Gastrocnemius medialis (tissue), 4 donors: ENCODE measurements around the gene CREBRF. TPM values are rescaled to one million over a fixed set of nuclear protein-coding genes. Genes with fewer than 3 reads are reported as not detected.

ENCODE experiments used
- ATAC-seq, 2 donors: fragments of 150-250 bp; one replicate each; pipeline ENCODE4 v1.9.1; 2016
- DNase-seq, 2 donors: peaks; one replicate each; pipeline ENCODE4 v3.0.0-alpha.2; 2019
- H3K27ac ChIP-seq, 4 donors: fragments of 200-600 bp; sonication (generic); 1 replicate in 1 of 4; 2 replicates in 3 of 4; pipeline ENCODE4 v1.5.1; 2016 to 2018; ENCODE audit warnings: mild to moderate bottlenecking in 2 of 4, moderate library complexity in 1 of 4
- H3K27me3 ChIP-seq, 3 donors: fragments of 200-600 bp; sonication (generic) in 2 of 3; 1 replicate in 1 of 3; 2 replicates in 2 of 3; pipeline versions ENCODE4 v1.5.1 to v1.6.0; 2016 to 2019; ENCODE audit warnings: mild to moderate bottlenecking in 1 of 3, moderate library complexity in 1 of 3
- H3K36me3 ChIP-seq, 2 donors: fragments of 200-600 bp; sonication (generic) in 1 of 2; one replicate each; pipeline ENCODE4 v1.5.1; 2017 to 2018
- H3K4me1 ChIP-seq, 2 donors: fragments of 200-600 bp; sonication (generic) in 1 of 2; one replicate each; pipeline ENCODE4 v1.5.1; 2016 to 2017; ENCODE audit warnings: mild to moderate bottlenecking in 2 of 2
- H3K4me3 ChIP-seq, 4 donors: fragments of 200-600 bp; sonication (generic) in 3 of 4; 1 replicate in 1 of 4; 2 replicates in 3 of 4; pipeline ENCODE4 v1.5.1; 2016 to 2019; ENCODE audit warnings: mild to moderate bottlenecking in 2 of 4
- H3K9me3 ChIP-seq, 3 donors: fragments of 200-600 bp; sonication (generic) in 2 of 3; 1 replicate in 1 of 3; 2 replicates in 2 of 3; pipeline ENCODE4 v1.5.1; 2016 to 2019
- CTCF ChIP-seq, 5 experiments: fragments of 450-650 bp in 3 of 5; fragments of 200-600 bp in 2 of 5; sonication (generic) in 2 of 5; IDR thresholded peaks in 4 of 5; conservative IDR thresholded peaks in 1 of 5; 1 replicate in 4 of 5; 2 replicates in 1 of 5; pipeline ENCODE4 v1.5.1; 2016 to 2019; ENCODE audit warnings: antibody characterized with exemption in 5 of 5, mild to moderate bottlenecking in 3 of 5, moderate library complexity in 3 of 5
- POLR2A ChIP-seq, 2 donors: fragments of 450-650 bp; IDR thresholded peaks; one replicate each; pipeline ENCODE4 v1.6.1; 2017; ENCODE audit warnings: antibody characterized with exemption in 2 of 2, mild to moderate bottlenecking in 2 of 2, moderate library complexity in 2 of 2
- in situ Hi-C, 4 donors: fragments of 200-750 bp; cut with MboI; loops; one replicate each; pipeline versions ENCODE4 v1.15.0 to v1.8.0; 2017; ENCODE audit warnings: low sequenced_read_pairs in 4 of 4
- intact Hi-C: fragments of 100-400 bp; cut with DNase I; formaldehyde crosslinking; loops from one replicate; pipeline ENCODE4 v1.15.1; 2023; ENCODE audit warnings: low total_unique reads
- total RNA-seq, 4 donors: library from RNA; depleted of rRNA; stranded (reverse); fragments of >200 nt; gene quantifications; one replicate each; pipeline versions ENCODE4 v1.1.0 to v1.2.3, GENCODE V29; 2016

The CREBRF gene
- total RNA-seq, 4 donors from 2014 or later = 20.3 to 35.0 (median 25.5) TPM

DNA sequence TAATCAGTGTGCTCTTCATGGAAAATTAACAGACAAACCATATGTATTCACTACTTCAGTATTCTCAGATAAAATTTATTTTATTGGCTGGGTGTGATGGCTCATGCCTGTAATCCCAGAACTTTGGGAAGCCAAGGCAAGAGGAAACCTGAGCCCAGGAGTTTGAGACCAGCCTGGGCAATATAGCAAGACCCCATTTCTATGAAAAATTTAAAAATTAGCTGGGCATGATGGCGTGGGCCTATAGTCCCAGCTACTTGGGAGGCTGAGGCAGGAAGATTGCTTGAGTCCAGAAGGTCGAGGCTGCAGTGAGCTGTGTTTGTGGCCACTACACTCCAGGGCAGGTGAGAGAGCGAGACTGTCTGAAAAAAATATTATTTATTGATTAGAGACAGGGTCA, 23.4 kb upstream of the CREBRF start:
- peaks cover 18 to 22% of the 10 kb centered on the region in 2 donors for H3K4me1 ChIP-seq
- no peaks in the 10 kb centered on the region for H3K9me3 ChIP-seq
- DNase-seq = no peak
- in situ Hi-C loops = no loop called here
- TF ChIP-seq CTCF (IDR thresholded peaks at IDR 0.05 in 4 of 5, conservative IDR thresholded peaks at IDR 0.05 in 1 of 5) (no peak), POLR2A (IDR thresholded peaks at IDR 0.05) (no peak)
- H3K36me3 ChIP-seq = peaks cover 0 to 18% of the 10 kb centered on the region in 2 donors
- H3K4me3 ChIP-seq = no peak overlapping the region
- no peak for ATAC-seq
- no peak overlapping the region for H3K27ac ChIP-seq
- H3K27me3 ChIP-seq = no peaks in the 10 kb centered on the region
- intact Hi-C loops = no loop called here

- Histone ChIP-seq H3K9me3 (no peaks in the 10 kb centered on the region), H3K4me1 (peaks cover 7 to 10% of the 10 kb centered on the region in 2 donors), H3K27ac (no peak overlapping the region), H3K36me3 (peaks cover 0 to 18% of the 10 kb centered on the region in 2 donors), H3K27me3 (no peaks in the 10 kb centered on the region), H3K4me3 (no peak overlapping the region)
- DNase-seq (no peak), ATAC-seq (no peak)
- TF ChIP-seq CTCF (IDR thresholded peaks at IDR 0.05 in 4 of 5, conservative IDR thresholded peaks at IDR 0.05 in 1 of 5) = no peak
- no peak for TF ChIP-seq POLR2A (IDR thresholded peaks at IDR 0.05)
- in situ Hi-C loops (no loop called here), intact Hi-C loops (no loop called here)
Observed at GRCh38 chr5:173033923-173034322, 22.2 kb upstream of the CREBRF start.

DNA sequence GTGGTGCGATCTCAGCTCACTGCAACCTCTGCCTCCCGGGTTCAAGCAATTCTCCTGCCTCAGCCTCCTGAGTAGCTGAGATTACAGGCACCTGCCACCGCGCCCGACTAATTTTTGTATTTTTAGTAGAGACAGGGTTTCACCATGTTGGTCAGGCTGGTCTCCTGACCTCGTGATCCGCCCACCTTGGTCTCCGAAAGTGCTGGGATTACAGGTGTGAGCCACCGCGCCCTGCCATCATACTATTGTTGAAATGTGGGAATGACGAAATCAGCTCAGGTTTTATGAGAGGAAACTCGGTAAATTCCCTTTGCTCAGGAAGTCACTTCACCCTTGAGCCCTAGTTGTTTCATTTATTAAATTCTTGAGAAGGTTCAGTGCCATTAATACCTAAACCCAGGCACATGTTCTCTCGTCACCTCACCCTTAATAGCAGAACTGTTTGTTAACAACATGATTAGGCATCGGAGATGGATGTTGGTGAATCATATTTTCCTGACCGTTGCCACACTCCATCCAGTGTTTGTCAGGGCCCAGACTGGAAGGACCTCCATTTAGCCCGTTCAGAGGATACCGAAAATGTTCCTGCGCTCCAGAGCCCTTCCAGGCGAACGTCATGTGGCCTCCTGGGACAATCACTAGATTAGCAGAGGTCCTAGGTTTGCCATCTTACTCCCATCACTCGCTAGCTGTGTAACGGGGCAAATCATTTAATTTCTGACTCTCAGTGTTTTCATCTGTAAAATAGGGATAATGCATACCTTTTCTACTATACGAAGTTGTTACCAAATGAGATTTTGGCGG, 20.0 kb upstream of the CREBRF start:
- Histone ChIP-seq H3K27me3 (no peaks in the 10 kb centered on the region), H3K4me1 (no peaks in the 10 kb centered on the region), H3K27ac (peak overlapping the region in 3 of 4 donors; percentile 20 to 49 (median 47)), H3K36me3 (peaks cover 0 to 18% of the 10 kb centered on the region in 2 donors), H3K9me3 (no peaks in the 10 kb centered on the region), H3K4me3 (no peak overlapping the region)
- in situ Hi-C loops (no loop called here), intact Hi-C loops (no loop called here)
- DNase-seq (no peak), ATAC-seq (no peak)
- no peak for TF ChIP-seq CTCF (IDR thresholded peaks at IDR 0.05 in 4 of 5, conservative IDR thresholded peaks at IDR 0.05 in 1 of 5)
- no peak for TF ChIP-seq POLR2A (IDR thresholded peaks at IDR 0.05)

DNA sequence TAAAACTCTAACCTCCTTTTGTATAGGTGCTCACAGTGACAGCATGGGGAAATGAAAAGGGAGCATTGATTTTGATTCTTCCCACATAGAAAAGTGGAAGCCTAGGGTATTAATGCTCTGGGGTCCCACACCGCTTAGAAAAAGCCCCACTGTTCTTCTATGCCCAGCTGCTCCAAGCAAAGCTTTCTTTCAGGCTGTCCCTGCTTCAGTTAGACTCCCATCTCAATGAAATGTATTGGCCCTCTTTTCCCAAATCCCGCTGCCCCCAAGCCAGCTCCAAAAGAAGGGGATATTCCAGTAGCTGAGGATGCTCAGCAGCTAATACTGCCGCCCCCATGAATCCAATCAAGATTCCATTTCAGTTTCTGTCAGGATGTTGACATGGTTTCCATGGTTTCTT, 17.0 kb upstream of the CREBRF start:
- ATAC-seq (no peak), DNase-seq (no peak)
- Histone ChIP-seq H3K27ac (no peak overlapping the region), H3K4me1 (no peaks in the 10 kb centered on the region), H3K9me3 (no peaks in the 10 kb centered on the region), H3K27me3 (no peaks in the 10 kb centered on the region), H3K36me3 (peaks cover 0 to 15% of the 10 kb centered on the region in 2 donors), H3K4me3 (no peak overlapping the region)
- TF ChIP-seq CTCF (IDR thresholded peaks at IDR 0.05 in 4 of 5, conservative IDR thresholded peaks at IDR 0.05 in 1 of 5) = no peak
- TF ChIP-seq POLR2A (IDR thresholded peaks at IDR 0.05) = no peak
- in situ Hi-C loops (no loop called here), intact Hi-C loops (no loop called here)
